Measurements from ENCODE around the gene XRN2. TPM values are rescaled to one million over a fixed set of nuclear protein-coding genes. Genes with fewer than 3 reads are reported as not detected.

The XRN2 gene
- total RNA-seq, 2 experiments from 2014 or later: 85.0 to 85.5 TPM

DNA sequence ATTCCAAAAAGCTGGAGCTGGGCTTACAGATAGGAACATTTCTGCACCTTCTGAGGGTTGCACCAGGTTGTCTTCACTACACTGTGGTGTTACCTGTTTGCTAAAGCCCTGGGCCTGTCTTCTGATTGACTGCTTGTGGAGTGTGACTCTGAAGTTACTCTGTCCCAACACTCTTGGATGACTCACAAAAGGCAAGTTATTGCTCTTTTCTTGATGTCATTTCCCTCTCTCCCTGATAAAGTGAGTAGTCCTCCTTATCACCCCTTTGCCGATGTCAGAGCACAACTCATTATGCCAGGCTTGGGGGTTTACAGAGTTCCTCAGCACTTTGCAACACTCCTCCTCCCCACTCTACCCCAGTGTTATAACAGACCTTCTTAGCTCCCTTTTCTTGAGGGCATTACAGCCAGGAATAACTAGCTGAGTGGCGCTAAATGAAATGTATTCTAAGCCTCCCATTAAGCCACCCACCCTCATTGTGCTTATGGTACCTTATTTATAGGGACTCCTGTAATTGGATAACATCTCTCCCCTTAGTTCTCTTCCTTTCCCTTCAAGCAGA, 130.3 kb downstream of the XRN2 start:
- no peak overlapping the region for H3K4me3 Mint-ChIP-seq
- H3K36me3 Mint-ChIP-seq: no peaks in the 10 kb centered on the region
- H3K27ac Mint-ChIP-seq: no peak overlapping the region
- no peaks in the 10 kb centered on the region for H3K4me1 Mint-ChIP-seq
- DNase-seq: no peak
- peaks cover 33% of the 10 kb centered on the region for H3K27me3 Mint-ChIP-seq
- H3K9me3 Mint-ChIP-seq: no peaks in the 10 kb centered on the region

DNA sequence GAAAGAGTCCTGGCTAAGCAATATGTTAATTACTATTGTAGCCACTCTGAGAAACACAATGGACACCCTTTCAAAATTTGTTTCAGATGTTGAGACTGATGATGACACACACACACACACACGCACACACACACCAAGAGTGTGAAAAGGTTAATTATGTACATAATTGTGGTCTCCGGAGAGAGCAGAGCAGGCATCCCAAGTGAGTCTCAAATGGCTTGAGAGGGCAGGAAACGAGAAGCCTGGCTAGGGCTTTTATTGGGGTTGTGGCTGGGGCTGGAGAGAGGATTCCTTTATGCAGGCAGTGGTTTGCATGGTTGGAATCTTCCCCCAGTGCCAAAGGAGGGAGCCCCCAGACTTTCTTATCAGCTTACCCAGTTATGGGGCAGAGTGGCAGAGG, 132.4 kb downstream of the XRN2 start:
- DNase-seq: no peak
- no peak overlapping the region for H3K4me3 Mint-ChIP-seq
- H3K27me3 Mint-ChIP-seq: peaks cover 27% of the 10 kb centered on the region
- no peaks in the 10 kb centered on the region for H3K36me3 Mint-ChIP-seq
- no peak overlapping the region for H3K27ac Mint-ChIP-seq
- no peaks in the 10 kb centered on the region for H3K9me3 Mint-ChIP-seq
- H3K4me1 Mint-ChIP-seq: no peaks in the 10 kb centered on the region

DNA sequence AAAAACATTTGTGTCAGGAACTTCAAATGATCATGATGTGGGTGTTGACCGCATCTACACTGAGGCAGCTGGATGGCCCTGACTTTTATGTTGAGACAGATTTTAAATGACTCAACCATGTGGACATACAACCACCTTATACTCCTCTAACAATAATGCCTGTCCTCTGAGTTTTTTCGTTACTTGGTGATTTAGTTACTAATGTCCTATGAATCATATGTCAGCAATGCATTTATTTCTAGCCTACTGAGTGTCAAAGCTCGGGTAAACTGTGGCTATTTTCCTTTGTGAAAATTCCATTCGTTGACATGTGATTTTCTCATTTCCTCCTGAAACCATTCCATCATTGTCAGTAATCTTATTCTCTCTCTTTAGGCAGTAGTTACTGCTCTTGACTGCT, 133.1 kb downstream of the XRN2 start:
- no peak overlapping the region for H3K27ac Mint-ChIP-seq
- H3K4me1 Mint-ChIP-seq: no peaks in the 10 kb centered on the region
- no peaks in the 10 kb centered on the region for H3K36me3 Mint-ChIP-seq
- H3K9me3 Mint-ChIP-seq: no peaks in the 10 kb centered on the region
- H3K27me3 Mint-ChIP-seq: peaks cover 28% of the 10 kb centered on the region
- no peak for DNase-seq
- no peak overlapping the region for H3K4me3 Mint-ChIP-seq

DNA sequence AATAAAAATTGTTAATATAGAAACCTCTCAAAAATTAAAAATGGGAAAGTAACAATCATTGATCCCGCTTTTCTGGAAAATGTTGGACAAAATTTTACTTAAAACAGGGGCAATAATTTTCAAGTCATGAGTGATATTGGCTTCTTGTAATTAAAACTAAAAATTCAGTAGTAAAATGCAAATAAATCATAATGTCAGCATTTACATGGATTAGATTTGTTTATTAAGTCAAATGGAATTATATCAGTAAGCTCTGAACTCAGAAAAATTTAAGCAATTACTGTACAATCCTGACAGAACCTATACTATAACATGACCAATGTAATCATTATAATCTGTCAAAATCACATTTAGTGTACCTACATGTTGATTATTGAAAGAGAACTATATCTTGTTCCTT, 134.1 kb downstream of the XRN2 start:
- H3K27me3 Mint-ChIP-seq: peaks cover 37% of the 10 kb centered on the region
- H3K36me3 Mint-ChIP-seq: no peaks in the 10 kb centered on the region

GRCh38 chr20:21437816-21438215, 134.7 kb downstream of the XRN2 start:
- Mint-ChIP-seq H3K36me3 (no peaks in the 10 kb centered on the region), H3K27ac (no peak overlapping the region)

More for the DNA sequence above, 134.1 kb downstream of the XRN2 start:
- Mint-ChIP-seq H3K27ac (no peak overlapping the region), H3K4me3 (no peak overlapping the region), H3K9me3 (no peaks in the 10 kb centered on the region), H3K4me1 (no peaks in the 10 kb centered on the region)
- no peak for DNase-seq

More at GRCh38 chr20:21437816-21438215, 134.7 kb downstream of the XRN2 start:
- H3K4me1 Mint-ChIP-seq: no peaks in the 10 kb centered on the region
- no peaks in the 10 kb centered on the region for H3K9me3 Mint-ChIP-seq
- H3K27me3 Mint-ChIP-seq: peaks cover 37% of the 10 kb centered on the region
- no peak overlapping the region for H3K4me3 Mint-ChIP-seq
- no peak for DNase-seq

Other genes with a start within 250 kb of the XRN2 start
- not detected for gene LINC00237, start 197.0 kb upstream of the XRN2 start, total RNA-seq
- 10 to 100 TPM in 1 of 2 experiments, 1 to 10 TPM in 1; 9.6 to 15.7 TPM for gene KIZ, start 177.2 kb upstream of the XRN2 start, total RNA-seq
- gene NKX2-4, start 94.2 kb downstream of the XRN2 start, total RNA-seq: not detected
- not detected for gene NKX2-2, start 210.7 kb downstream of the XRN2 start, total RNA-seq